Pancreas (tissue), 10 donors: Measurements from ENCODE around the gene OR2A2. TPM values are rescaled to one million over a fixed set of nuclear protein-coding genes. Genes with fewer than 3 reads are reported as not detected.
A peak's percentile ranks its signal among the peaks of the same experiment; 100 is the strongest.
"Not testable (repeated sequence)": the region's sequence is repeated elsewhere in the genome, so short reads cannot be mapped to it uniquely, and the experiment has no call there.

Source experiments
- ATAC-seq, 4 donors: fragments of 200-7000 bp; cut with Tn5 transposase; one replicate each; pipeline versions ENCODE4 v1.8.0 to v1.9.1; 2020; ENCODE audit warnings: mild to moderate bottlenecking in 4 of 4, moderate library complexity in 4 of 4
- DNase-seq, 6 donors: peaks; one replicate each; pipeline ENCODE4 v3.0.0-alpha.2; 2020
- FAIRE-seq: peaks from 2 replicates; lab custom pipeline; 2012; peaks lifted over from hg19 to GRCh38; lab: Jason Lieb, UNC
- H3K27ac ChIP-seq, 4 donors: fragments of 200-600 bp; sonication (generic); 1 replicate in 3 of 4; 2 replicates in 1 of 4; pipeline versions ENCODE4 v1.5.0 to v1.8.0; 2020
- H3K27me3 ChIP-seq, 4 donors: fragments of 200-600 bp; one replicate each; pipeline ENCODE4 v1.8.0; 2021
- H3K36me3 ChIP-seq, 3 donors: fragments of 200-600 bp; sonication (generic) in 1 of 3; one replicate each; pipeline versions ENCODE4 v1.5.0 to v1.8.0; 2020 to 2021
- H3K4me1 ChIP-seq, 3 donors: fragments of 200-600 bp; one replicate each; pipeline ENCODE4 v1.8.0; 2021
- H3K4me3 ChIP-seq, 4 donors: fragments of 200-600 bp; sonication (generic) in 2 of 4; one replicate each; pipeline versions ENCODE4 v1.5.0 to v1.8.0; 2020 to 2021
- H3K9me3 ChIP-seq, 4 donors: fragments of 200-600 bp; one replicate each; pipeline ENCODE4 v1.8.0; 2021
- CTCF ChIP-seq, 4 donors: fragments of 200-600 bp; sonication (generic) in 3 of 4; IDR thresholded peaks; one replicate each; pipeline versions ENCODE4 v1.5.0 to v1.8.0; 2021; ENCODE audit warnings: antibody characterized with exemption in 4 of 4
- WGBS, 2 donors: extraction: QIAGEN DNeasy Blood & Tissue Kit; methylation state at CpG; one replicate each; pipeline ENCODE4 v1.1.7; 2013; 5-methylcytosine and 5-hydroxymethylcytosine counted together
- intact Hi-C, 3 donors: fragments of 100-400 bp; cut with DNase I; formaldehyde crosslinking; loops; one replicate each; pipeline versions ENCODE4 v1.11.1 to v1.14.2; 2022
- polyA plus RNA-seq, 2 donors: library from polyadenylated mRNA; stranded (reverse); fragments of 200-250 nt; gene quantifications; one replicate each; pipeline ENCODE4 v1.2.3, GENCODE V29; 2013
- total RNA-seq, 6 donors: library from RNA; stranded (reverse); fragmentation: NEBNext Ultra II Directional in 4 of 6; extraction: Animal tissue kit (Norgen Biotek cat#: 25700) in 4 of 6; gene quantifications; one replicate each; pipeline versions ENCODE4 v1.2.1 to v1.2.4, GENCODE V29; 2021 to 2023
- donor health status: healthy with polysubstance abuse.
- donor health status: DM: no; HTN: no; CAD: no; lungs with moderate emphysema.
- donor health status: DM: no; HTN: no; CAD: no.
- donor health status: control.
- donor health status: control.
- donor health status: Bipolar disorder and iron deficiency.
- donor health status: DM: yes; HTN: yes; CAD: no.
- donor health status: DM: no; HTN: no; CAD: no.
- donor health status: DM: no; HTN: no; CAD: no.
- donor health status: DM: yes; HTN: yes; CAD: no.

The OR2A2 gene
- total and polyA plus RNA-seq, 8 donors: not detected

GRCh38 chr7:144113651-144114050, 4.3 kb downstream of the OR2A2 start:
- DNase-seq: no peak
- no peak for ATAC-seq
- 4 to 17% methylated on average over 1 of the region's 1 CpG for WGBS, 2 donors
- TF ChIP-seq CTCF (IDR thresholded peaks at IDR 0.05): no peak
- Histone ChIP-seq H3K27ac (no peak overlapping the region), H3K36me3 (no peaks in the 10 kb centered on the region), H3K9me3 (no peaks in the 10 kb centered on the region), H3K27me3 (no peaks in the 10 kb centered on the region), H3K4me1 (no peaks in the 10 kb centered on the region), H3K4me3 (no peak overlapping the region)
- intact Hi-C loops: no loop called here
- FAIRE-seq: no peak

GRCh38 chr7:144118341-144118740, 9.0 kb downstream of the OR2A2 start:
- H3K4me1 ChIP-seq: no peaks in the 10 kb centered on the region
- H3K27me3 ChIP-seq: no peaks in the 10 kb centered on the region
- no peak for ATAC-seq
- H3K4me3 ChIP-seq: no peak overlapping the region
- TF ChIP-seq CTCF (IDR thresholded peaks at IDR 0.05): no peak
- no peaks in the 10 kb centered on the region for H3K36me3 ChIP-seq
- FAIRE-seq: no peak
- 60 to 61% methylated on average over 8 of the region's 8 CpGs for WGBS, 2 donors
- no peaks in the 10 kb centered on the region for H3K9me3 ChIP-seq
- intact Hi-C loops: no loop called here
- no peak overlapping the region for H3K27ac ChIP-seq
- peak in 1 of 6 donors; percentile 9 for DNase-seq

- no peaks in the 10 kb centered on the region for H3K27me3 ChIP-seq
- DNase-seq: no peak
- 81 to 96% methylated on average over 1 of the region's 1 CpG for WGBS, 2 donors
- H3K4me1 ChIP-seq: no peaks in the 10 kb centered on the region
- intact Hi-C loops: no loop called here
- no peak for FAIRE-seq
- H3K9me3 ChIP-seq: no peaks in the 10 kb centered on the region
- H3K27ac ChIP-seq: no peak within 1 kb of the TSS
- H3K36me3 ChIP-seq: no peaks in the 10 kb centered on the region
- TF ChIP-seq CTCF (IDR thresholded peaks at IDR 0.05): no peak
- no peak for ATAC-seq
- H3K4me3 ChIP-seq: no peak within 1 kb of the TSS
These were observed 13.5 kb downstream of the OR2A2 start, which contains the start of gene OR2A14 for GRCh38 chr7:144122876-144123275. Gene OR2A14, plus strand, starts transcription at chr7:144123176. Its CDS starts 5,937 bp downstream, at chr7:144129113.

GRCh38 chr7:144127714-144128334, 18.4 kb downstream of the OR2A2 start:
- no peaks in the 10 kb centered on the region for H3K36me3 ChIP-seq
- H3K4me1 ChIP-seq: no peaks in the 10 kb centered on the region
- peak; percentile 75 to 95 (median 88) for DNase-seq
- H3K4me3 ChIP-seq: no peak overlapping the region
- no peaks in the 10 kb centered on the region for H3K27me3 ChIP-seq
- intact Hi-C loops: no loop called here
- no peak overlapping the region for H3K27ac ChIP-seq
- no peaks in the 10 kb centered on the region for H3K9me3 ChIP-seq
- ATAC-seq: peak; percentile 96 to 100 (median 100)
- peak; percentile 31 to 73 (median 72) for TF ChIP-seq CTCF (IDR thresholded peaks at IDR 0.05)
- 28 to 34% methylated on average over 6 of the region's 6 CpGs for WGBS, 2 donors
- FAIRE-seq: no peak

DNA sequence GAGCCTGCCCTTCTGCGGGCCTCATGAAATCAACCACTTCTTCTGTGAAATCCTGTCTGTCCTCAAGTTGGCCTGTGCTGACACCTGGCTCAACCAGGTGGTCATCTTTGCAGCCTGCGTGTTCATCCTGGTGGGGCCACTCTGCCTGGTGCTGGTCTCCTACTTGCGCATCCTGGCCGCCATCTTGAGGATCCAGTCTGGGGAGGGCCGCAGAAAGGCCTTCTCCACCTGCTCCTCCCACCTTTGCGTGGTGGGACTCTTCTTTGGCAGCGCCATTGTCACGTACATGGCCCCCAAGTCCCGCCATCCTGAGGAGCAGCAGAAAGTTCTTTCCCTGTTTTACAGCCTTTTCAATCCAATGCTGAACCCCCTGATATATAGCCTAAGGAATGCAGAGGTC, 20.2 kb downstream of the OR2A2 start:
- intact Hi-C loops, H3K27ac ChIP-seq, H3K36me3 ChIP-seq, FAIRE-seq, H3K27me3 ChIP-seq, H3K4me1 ChIP-seq, H3K4me3 ChIP-seq, H3K9me3 ChIP-seq, ATAC-seq: not testable (repeated sequence)
- peak in 1 of 6 donors; percentile 40 for DNase-seq
- 87 to 96% methylated on average over 9 of the region's 9 CpGs for WGBS, 2 donors
